ENCODE data around the gene KIF7.
"Not testable (repeated sequence)": the region's sequence is repeated elsewhere in the genome, so short reads cannot be mapped to it uniquely, and the experiment has no call there.

The KIF7 gene

DNA sequence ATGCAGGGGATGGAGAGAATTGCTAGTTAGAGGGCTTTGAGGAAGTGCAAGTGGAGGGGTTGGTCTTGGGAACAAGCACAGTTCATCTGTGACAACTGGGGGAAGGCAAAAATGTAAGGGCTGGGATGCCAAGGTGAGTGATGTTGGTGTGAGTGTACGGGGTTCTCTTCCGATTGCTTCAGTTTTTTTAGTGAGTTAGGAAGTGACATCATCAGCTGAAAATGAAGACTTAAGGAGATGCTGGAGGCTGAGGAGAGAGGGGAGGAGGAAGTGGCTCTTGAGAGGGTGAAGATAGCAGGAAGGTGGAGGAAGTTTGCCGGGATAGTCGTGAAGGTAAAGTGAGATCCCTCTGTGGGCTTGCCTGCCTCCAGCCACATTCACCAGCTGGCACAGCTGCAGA lies 67.3 kb downstream of the KIF7 start:
- H3K27me3 ChIP-seq (ENCODE audit: control insufficient read depth in 1 of 2, insufficient read depth in 2 of 2, low read length in 2 of 2) = no peaks in the 10 kb centered on the region
- no peak overlapping the region for H3K27ac ChIP-seq (ENCODE audit: low read depth, low read length)
- H3K9me3 ChIP-seq (ENCODE audit: low read length) = no peaks in the 10 kb centered on the region
- H3K4me3 ChIP-seq (ENCODE audit: low read depth in 1 of 2, low read length in 2 of 2) = no peak overlapping the region
- H3K4me1 ChIP-seq (ENCODE audit: insufficient read depth, low read length) = no peaks in the 10 kb centered on the region
- no peaks in the 10 kb centered on the region for H3K36me3 ChIP-seq (ENCODE audit: insufficient read depth, low read length)
- no peak overlapping the region for H3K9ac ChIP-seq (ENCODE audit: low read length)

GRCh38 chr15:89586651-89587050 lies 68.6 kb downstream of the KIF7 start:
- Histone ChIP-seq H3K4me3 (ENCODE audit: low read depth in 1 of 2, low read length in 2 of 2) (no peak overlapping the region), H3K9me3 (ENCODE audit: low read length) (no peaks in the 10 kb centered on the region), H3K9ac (ENCODE audit: low read length) (no peak overlapping the region), H3K36me3 (ENCODE audit: insufficient read depth, low read length) (no peaks in the 10 kb centered on the region), H3K4me1 (ENCODE audit: insufficient read depth, low read length) (no peaks in the 10 kb centered on the region), H3K27me3 (ENCODE audit: control insufficient read depth in 1 of 2, insufficient read depth in 2 of 2, low read length in 2 of 2) (no peaks in the 10 kb centered on the region), H3K27ac (ENCODE audit: low read depth, low read length) (no peak overlapping the region)

DNA sequence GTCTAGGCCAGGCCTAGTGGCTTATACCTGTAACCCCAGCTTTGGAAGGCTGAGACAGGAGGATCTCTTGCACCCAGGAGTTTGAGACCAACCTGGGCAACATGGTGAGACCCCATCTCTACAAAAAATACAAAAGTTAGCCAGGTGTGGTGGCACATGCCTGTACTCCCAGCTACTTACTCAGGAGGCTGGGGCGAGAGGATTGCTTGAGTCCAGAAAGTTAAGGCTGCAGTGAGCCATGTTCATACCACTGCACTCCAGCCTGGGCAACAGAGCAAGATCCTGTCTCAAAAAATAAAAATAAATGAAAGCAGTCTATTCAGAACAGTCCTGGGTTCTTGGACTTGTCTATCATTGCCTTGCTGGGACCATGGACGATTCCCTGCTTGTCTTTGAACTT lies 74.5 kb downstream of the KIF7 start:
- not testable (repeated sequence) for H3K4me3 ChIP-seq (ENCODE audit: low read depth in 1 of 2, low read length in 2 of 2); H3K27me3 ChIP-seq (ENCODE audit: control insufficient read depth in 1 of 2, insufficient read depth in 2 of 2, low read length in 2 of 2); H3K4me1 ChIP-seq (ENCODE audit: insufficient read depth, low read length); H3K27ac ChIP-seq (ENCODE audit: low read depth, low read length); H3K9ac ChIP-seq (ENCODE audit: low read length); H3K9me3 ChIP-seq (ENCODE audit: low read length); H3K36me3 ChIP-seq (ENCODE audit: insufficient read depth, low read length)

DNA sequence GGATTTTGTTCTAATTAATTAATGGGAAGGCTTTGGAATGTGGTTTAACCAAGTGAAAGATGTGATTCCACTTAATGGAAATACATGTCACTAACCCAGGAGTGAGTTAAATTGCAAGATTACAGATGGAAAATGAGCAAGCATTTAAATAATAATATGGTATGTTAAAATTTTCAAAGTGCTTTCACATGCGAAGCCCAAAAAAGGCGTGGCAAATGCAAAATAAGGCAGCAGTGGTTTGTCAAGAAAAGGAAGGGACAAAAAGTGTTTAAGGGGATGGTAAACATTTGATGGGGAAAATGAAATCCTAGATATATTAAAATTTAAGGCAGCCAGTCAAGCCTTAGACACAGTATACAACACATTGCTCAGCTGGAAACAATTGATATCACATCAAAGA lies 77.1 kb downstream of the KIF7 start:
- Histone ChIP-seq H3K4me1 (ENCODE audit: insufficient read depth, low read length) (no peaks in the 10 kb centered on the region), H3K27ac (ENCODE audit: low read depth, low read length) (no peak overlapping the region), H3K27me3 (ENCODE audit: control insufficient read depth in 1 of 2, insufficient read depth in 2 of 2, low read length in 2 of 2) (no peaks in the 10 kb centered on the region), H3K9ac (ENCODE audit: low read length) (no peak overlapping the region), H3K4me3 (ENCODE audit: low read depth in 1 of 2, low read length in 2 of 2) (no peak overlapping the region), H3K9me3 (ENCODE audit: low read length) (no peaks in the 10 kb centered on the region), H3K36me3 (ENCODE audit: insufficient read depth, low read length) (no peaks in the 10 kb centered on the region)
